ENCODE data around the gene GRAMD1B. TPM values are rescaled to one million over a fixed set of nuclear protein-coding genes. Genes with fewer than 3 reads are reported as not detected.

The GRAMD1B gene
- total RNA-seq, 2 donors from 2014 or later, result 3.1 to 3.8 TPM

GRCh38 chr11:123603666-123604065 lies 173.6 kb downstream of the GRAMD1B start:
- H3K36me3 ChIP-seq, result no peaks in the 10 kb centered on the region
- no peaks in the 10 kb centered on the region for H3K27me3 ChIP-seq
- DNase-seq (ENCODE audit: low spot score), result no peak
- H3K27ac ChIP-seq, result no peak overlapping the region
- no peak for TF ChIP-seq CTCF (IDR thresholded peaks at IDR 0.05)
- no peak overlapping the region for H3K4me3 ChIP-seq
- H3K9me3 ChIP-seq, result no peaks in the 10 kb centered on the region
- no peaks in the 10 kb centered on the region for H3K4me1 ChIP-seq

- Histone ChIP-seq H3K36me3 (no peaks in the 10 kb centered on the region), H3K4me1 (no peaks in the 10 kb centered on the region), H3K9me3 (no peaks in the 10 kb centered on the region), H3K4me3 (no peak overlapping the region), H3K27me3 (no peaks in the 10 kb centered on the region), H3K27ac (no peak overlapping the region)
- DNase-seq (ENCODE audit: low spot score), result no peak
- no peak for TF ChIP-seq CTCF (IDR thresholded peaks at IDR 0.05)
Observed at GRCh38 chr11:123607781-123608180, 177.7 kb downstream of the GRAMD1B start.

- DNase-seq (ENCODE audit: low spot score), result no peak
- TF ChIP-seq CTCF (IDR thresholded peaks at IDR 0.05), result no peak
- H3K36me3 ChIP-seq, result no peaks in the 10 kb centered on the region
- H3K4me1 ChIP-seq, result no peaks in the 10 kb centered on the region
- no peaks in the 10 kb centered on the region for H3K27me3 ChIP-seq
- no peak overlapping the region for H3K4me3 ChIP-seq
- no peak overlapping the region for H3K27ac ChIP-seq
- H3K9me3 ChIP-seq, result no peaks in the 10 kb centered on the region
Observed at GRCh38 chr11:123608371-123608770, 178.3 kb downstream of the GRAMD1B start.

GRCh38 chr11:123608945-123609344 lies 178.9 kb downstream of the GRAMD1B start:
- Histone ChIP-seq H3K27ac (no peak overlapping the region), H3K4me1 (no peaks in the 10 kb centered on the region), H3K4me3 (no peak overlapping the region), H3K9me3 (no peaks in the 10 kb centered on the region), H3K27me3 (no peaks in the 10 kb centered on the region), H3K36me3 (no peaks in the 10 kb centered on the region)
- TF ChIP-seq CTCF (IDR thresholded peaks at IDR 0.05), result no peak
- DNase-seq (ENCODE audit: low spot score), result no peak

- DNase-seq (ENCODE audit: low spot score), result no peak
- H3K4me1 ChIP-seq, result peaks cover 0 to under 1% of the 10 kb centered on the region in 2 donors
- no peaks in the 10 kb centered on the region for H3K9me3 ChIP-seq
- H3K36me3 ChIP-seq, result no peaks in the 10 kb centered on the region
- no peak for TF ChIP-seq CTCF (IDR thresholded peaks at IDR 0.05)
- H3K4me3 ChIP-seq, result no peak overlapping the region
- no peak overlapping the region for H3K27ac ChIP-seq
- no peaks in the 10 kb centered on the region for H3K27me3 ChIP-seq
Observed at GRCh38 chr11:123611698-123612097, 181.6 kb downstream of the GRAMD1B start.

- H3K9me3 ChIP-seq, result no peaks in the 10 kb centered on the region
- H3K27ac ChIP-seq, result peak overlapping the region in 1 of 2 donors; percentile 54
- no peak for TF ChIP-seq CTCF (IDR thresholded peaks at IDR 0.05)
- no peaks in the 10 kb centered on the region for H3K27me3 ChIP-seq
- peak; percentile 64 for DNase-seq (ENCODE audit: low spot score)
- H3K36me3 ChIP-seq, result no peaks in the 10 kb centered on the region
- no peak overlapping the region for H3K4me3 ChIP-seq
- H3K4me1 ChIP-seq, result peaks cover 0 to 4% of the 10 kb centered on the region in 2 donors
Observed at GRCh38 chr11:123616505-123617198, 186.6 kb downstream of the GRAMD1B start.

Measured in right atrium auricular region (tissue), 2 donors.